Skin epidermis (tissue), 12 donors: Measurements from ENCODE around the gene RTL1.

Experiments used
- H3K27ac ChIP-seq, 21 experiments: fragments of 200-600 bp; sonication (generic) in 11 of 21; one replicate each; pipeline ENCODE4 v1.5.0; 2020; ENCODE audit warnings: mild to moderate bottlenecking in 3 of 21, inconsistent platforms in 2 of 21, moderate library complexity in 2 of 21
- H3K4me3 ChIP-seq, 7 experiments: fragments of 200-600 bp; sonication (generic) in 2 of 7; one replicate each; pipeline ENCODE4 v1.5.0; 2020; ENCODE audit warnings: inconsistent platforms in 2 of 7, mild to moderate bottlenecking in 2 of 7, moderate library complexity in 1 of 7

Gene RTL1

GRCh38 chr14:100838493-100839314, 64.8 kb downstream of the RTL1 start:
- Histone ChIP-seq H3K4me3 (no peak overlapping the region), H3K27ac (no peak overlapping the region)

GRCh38 chr14:100837805-100838350, 65.6 kb downstream of the RTL1 start:
- no peak overlapping the region for H3K27ac ChIP-seq
- H3K4me3 ChIP-seq: no peak overlapping the region

GRCh38 chr14:100836941-100837804, 66.3 kb downstream of the RTL1 start:
- H3K4me3 ChIP-seq: no peak overlapping the region
- H3K27ac ChIP-seq: no peak overlapping the region

GRCh38 chr14:100836311-100836805, 67.2 kb downstream of the RTL1 start:
- Histone ChIP-seq H3K4me3 (no peak overlapping the region), H3K27ac (no peak overlapping the region)

GRCh38 chr14:100835548-100836310, 67.8 kb downstream of the RTL1 start:
- Histone ChIP-seq H3K4me3 (no peak overlapping the region), H3K27ac (no peak overlapping the region)

- Histone ChIP-seq H3K4me3 (no peak overlapping the region), H3K27ac (no peak overlapping the region)
These were observed 68.6 kb downstream of the RTL1 start for GRCh38 chr14:100834794-100835547.

- H3K27ac ChIP-seq: no peak overlapping the region
- no peak overlapping the region for H3K4me3 ChIP-seq
These were observed 69.3 kb downstream of the RTL1 start for GRCh38 chr14:100834082-100834793.

- Histone ChIP-seq H3K4me3 (no peak overlapping the region), H3K27ac (no peak overlapping the region)
These were observed 71.1 kb downstream of the RTL1 start for GRCh38 chr14:100832311-100832960.

GRCh38 chr14:100830681-100831080, 72.8 kb downstream of the RTL1 start:
- no peak overlapping the region for H3K27ac ChIP-seq

More at GRCh38 chr14:100830681-100831080, 72.8 kb downstream of the RTL1 start:
- no peak overlapping the region for H3K4me3 ChIP-seq
